ENCODE measurements around the gene FMN2.

DNA sequence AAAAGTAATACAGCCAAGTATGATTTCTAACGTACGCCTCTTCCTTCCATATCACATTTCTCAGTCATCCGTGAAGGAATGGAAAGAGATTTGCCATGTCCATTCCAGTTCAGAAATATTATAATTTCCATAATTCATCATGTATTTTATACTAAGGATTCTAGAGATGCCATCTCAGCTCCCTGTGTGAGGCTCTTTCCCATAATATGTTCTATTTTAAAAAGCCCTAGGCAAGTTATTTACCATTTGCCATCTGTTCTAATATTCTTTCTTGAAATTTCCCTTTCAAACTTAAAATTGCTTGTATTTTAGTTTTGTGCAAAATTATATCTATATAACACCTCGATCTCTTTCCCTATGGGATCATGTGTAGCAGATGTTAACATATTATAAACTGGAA is 106.7 kb downstream of the FMN2 start:
- TF ChIP-seq, protein P1, sequence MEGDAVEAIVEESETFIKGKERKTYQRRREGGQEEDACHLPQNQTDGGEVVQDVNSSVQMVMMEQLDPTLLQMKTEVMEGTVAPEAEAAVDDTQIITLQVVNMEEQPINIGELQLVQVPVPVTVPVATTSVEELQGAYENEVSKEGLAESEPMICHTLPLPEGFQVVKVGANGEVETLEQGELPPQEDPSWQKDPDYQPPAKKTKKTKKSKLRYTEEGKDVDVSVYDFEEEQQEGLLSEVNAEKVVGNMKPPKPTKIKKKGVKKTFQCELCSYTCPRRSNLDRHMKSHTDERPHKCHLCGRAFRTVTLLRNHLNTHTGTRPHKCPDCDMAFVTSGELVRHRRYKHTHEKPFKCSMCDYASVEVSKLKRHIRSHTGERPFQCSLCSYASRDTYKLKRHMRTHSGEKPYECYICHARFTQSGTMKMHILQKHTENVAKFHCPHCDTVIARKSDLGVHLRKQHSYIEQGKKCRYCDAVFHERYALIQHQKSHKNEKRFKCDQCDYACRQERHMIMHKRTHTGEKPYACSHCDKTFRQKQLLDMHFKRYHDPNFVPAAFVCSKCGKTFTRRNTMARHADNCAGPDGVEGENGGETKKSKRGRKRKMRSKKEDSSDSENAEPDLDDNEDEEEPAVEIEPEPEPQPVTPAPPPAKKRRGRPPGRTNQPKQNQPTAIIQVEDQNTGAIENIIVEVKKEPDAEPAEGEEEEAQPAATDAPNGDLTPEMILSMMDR (IDR thresholded peaks at IDR 0.05; ENCODE audit: poor library complexity): no peak
- no peak for TF ChIP-seq EZH2phosphoT487 (IDR thresholded peaks at IDR 0.05; ENCODE audit: low read depth, severe bottlenecking, unreplicated experiment)
